Measurements from ENCODE around the gene WIF1. TPM values are rescaled to one million over a fixed set of nuclear protein-coding genes. Genes with fewer than 3 reads are reported as not detected.

WIF1 gene
- total and polyA plus RNA-seq, 4 donors = 16.9 to 109 (median 51.0) TPM

GRCh38 chr12:65126482-65126881 is 5.4 kb upstream of the WIF1 start:
- TF ChIP-seq CTCF (IDR thresholded peaks at IDR 0.05; ENCODE audit: control extremely low read depth, extremely low read depth) = no peak
- ATAC-seq (ENCODE audit: insufficient read depth, low FRiP score) = no peak
- Histone ChIP-seq H3K27ac (ENCODE audit: low read depth in 1 of 2, low read length in 1 of 2) (no peak overlapping the region), H3K9me3 (ENCODE audit: control insufficient read depth in 4 of 4, insufficient read depth in 3 of 4, low read length in 3 of 4) (no peaks in the 10 kb centered on the region), H3K4me3 (no peak overlapping the region), H3K9ac (ENCODE audit: insufficient read depth in 1 of 2, low read length in 2 of 2) (no peak overlapping the region), H3K27me3 (ENCODE audit: control insufficient read depth in 3 of 3, insufficient read depth in 3 of 3, low read length in 2 of 3) (peaks cover 0 to 46% (median 36%) of the 10 kb centered on the region in 3 donors), H3K36me3 (ENCODE audit: control insufficient read depth in 4 of 4, insufficient read depth in 4 of 4, low read length in 4 of 4) (no peaks in the 10 kb centered on the region), H3K4me1 (ENCODE audit: control insufficient read depth in 5 of 5, insufficient read depth in 5 of 5, low read length in 5 of 5) (peaks cover 0 to 4% (median 2%) of the 10 kb centered on the region in 5 donors)
- 77 to 88% methylated on average over 5 of the region's 5 CpGs for WGBS, 2 donors
- no peak for DNase-seq

- ATAC-seq (ENCODE audit: insufficient read depth, low FRiP score) = no peak
- Histone ChIP-seq H3K36me3 (ENCODE audit: control insufficient read depth in 4 of 4, insufficient read depth in 4 of 4, low read length in 4 of 4) (no peaks in the 10 kb centered on the region), H3K27me3 (ENCODE audit: control insufficient read depth in 3 of 3, insufficient read depth in 3 of 3, low read length in 2 of 3) (peaks cover 0 to 47% (median 39%) of the 10 kb centered on the region in 3 donors), H3K9me3 (ENCODE audit: control insufficient read depth in 4 of 4, insufficient read depth in 3 of 4, low read length in 3 of 4) (peaks cover 0 to 1% (median 0%) of the 10 kb centered on the region in 4 donors), H3K4me1 (ENCODE audit: control insufficient read depth in 5 of 5, insufficient read depth in 5 of 5, low read length in 5 of 5) (peaks cover 0 to 9% (median 4%) of the 10 kb centered on the region in 5 donors), H3K27ac (ENCODE audit: low read depth in 1 of 2, low read length in 1 of 2) (no peak overlapping the region), H3K9ac (ENCODE audit: insufficient read depth in 1 of 2, low read length in 2 of 2) (no peak overlapping the region), H3K4me3 (no peak overlapping the region)
- no peak for TF ChIP-seq CTCF (IDR thresholded peaks at IDR 0.05; ENCODE audit: control extremely low read depth, extremely low read depth)
- 78 to 80% methylated on average over 2 of the region's 2 CpGs for WGBS, 2 donors
- DNase-seq = no peak
Measured at GRCh38 chr12:65125975-65126374, 4.9 kb upstream of the WIF1 start.

- ATAC-seq (ENCODE audit: insufficient read depth, low FRiP score) (no peak), DNase-seq (no peak)
- WGBS, 2 donors = 18 to 39% methylated on average over 1 of the region's 1 CpG
Measured at GRCh38 chr12:65125247-65125646, 4.1 kb upstream of the WIF1 start.

More at GRCh38 chr12:65125247-65125646, 4.1 kb upstream of the WIF1 start:
- Histone ChIP-seq H3K9ac (ENCODE audit: insufficient read depth in 1 of 2, low read length in 2 of 2) (no peak overlapping the region), H3K4me3 (no peak overlapping the region), H3K27me3 (ENCODE audit: control insufficient read depth in 3 of 3, insufficient read depth in 3 of 3, low read length in 2 of 3) (peaks cover 0 to 55% (median 46%) of the 10 kb centered on the region in 3 donors), H3K4me1 (ENCODE audit: control insufficient read depth in 5 of 5, insufficient read depth in 5 of 5, low read length in 5 of 5) (peaks cover 0 to 11% (median 4%) of the 10 kb centered on the region in 5 donors), H3K36me3 (ENCODE audit: control insufficient read depth in 4 of 4, insufficient read depth in 4 of 4, low read length in 4 of 4) (no peaks in the 10 kb centered on the region), H3K27ac (ENCODE audit: low read depth in 1 of 2, low read length in 1 of 2) (no peak overlapping the region), H3K9me3 (ENCODE audit: control insufficient read depth in 4 of 4, insufficient read depth in 3 of 4, low read length in 3 of 4) (peaks cover 0 to 3% (median 0%) of the 10 kb centered on the region in 4 donors)
- no peak for TF ChIP-seq CTCF (IDR thresholded peaks at IDR 0.05; ENCODE audit: control extremely low read depth, extremely low read depth)
